WERI-Rb-1 (cell line): ENCODE data around the gene OXCT1.
"Not testable (repeated sequence)": the region's sequence is repeated elsewhere in the genome, so short reads cannot be mapped to it uniquely, and the experiment has no call there.

ENCODE experiments used
- DNase-seq: peaks from one replicate; pipeline ENCODE4 v3.0.0-alpha.2; 2020
- H3K27ac ChIP-seq: fragments of 250-450 bp; sonication (Bioruptor Pico); 2 replicates; pipeline ENCODE4 v1.5.1; 2020; ENCODE audit warnings: mild to moderate bottlenecking, moderate library complexity
- H3K27me3 ChIP-seq: fragments of 250-450 bp; sonication (Bioruptor Pico); 2 replicates; pipeline ENCODE4 v1.5.1; 2021; ENCODE audit warnings: mild to moderate bottlenecking, low read depth, moderate library complexity; ENCODE audit not compliant: insufficient read depth, severe bottlenecking
- H3K36me3 ChIP-seq: fragments of 250-450 bp; sonication (Bioruptor Pico); 2 replicates; pipeline ENCODE4 v1.5.1; 2020; ENCODE audit warnings: mild to moderate bottlenecking, moderate library complexity
- H3K4me3 ChIP-seq: 2 replicates; pipeline ENCODE4 v1.5.1; 2011; ENCODE audit warnings: low read depth, mild to moderate bottlenecking, control low read depth, low read length
- H3K9me3 ChIP-seq: fragments of 250-450 bp; sonication (Bioruptor Pico); 2 replicates; pipeline ENCODE4 v1.5.1; 2021; ENCODE audit warnings: mild to moderate bottlenecking, moderate library complexity; ENCODE audit not compliant: severe bottlenecking
- TF ChIP-seq, protein P1 (sequence below): IDR thresholded peaks from 2 replicates; pipeline ENCODE4 v1.5.1; 2011; ENCODE audit warnings: low read depth, mild to moderate bottlenecking, control low read depth, inconsistent platforms, low read length

The OXCT1 gene

DNA sequence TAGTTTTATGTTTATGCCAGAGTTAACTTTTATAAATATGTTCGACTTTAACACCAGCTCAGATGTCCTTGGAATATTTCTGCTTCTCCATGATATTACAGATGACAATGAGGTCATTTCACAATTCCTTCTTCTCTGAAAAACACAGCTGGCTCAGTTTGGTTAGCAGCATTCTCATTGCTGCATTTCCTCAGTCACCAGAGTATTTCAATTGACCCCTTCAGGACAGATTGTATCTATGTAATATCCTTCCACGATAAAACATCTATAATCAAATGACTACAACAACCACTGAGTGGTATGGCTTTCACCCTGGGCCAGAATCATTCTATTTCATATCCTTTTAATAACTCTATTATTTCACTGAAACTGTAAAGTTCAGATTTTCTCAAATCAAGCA, 148.7 kb downstream of the OXCT1 start:
- TF ChIP-seq, protein P1, sequence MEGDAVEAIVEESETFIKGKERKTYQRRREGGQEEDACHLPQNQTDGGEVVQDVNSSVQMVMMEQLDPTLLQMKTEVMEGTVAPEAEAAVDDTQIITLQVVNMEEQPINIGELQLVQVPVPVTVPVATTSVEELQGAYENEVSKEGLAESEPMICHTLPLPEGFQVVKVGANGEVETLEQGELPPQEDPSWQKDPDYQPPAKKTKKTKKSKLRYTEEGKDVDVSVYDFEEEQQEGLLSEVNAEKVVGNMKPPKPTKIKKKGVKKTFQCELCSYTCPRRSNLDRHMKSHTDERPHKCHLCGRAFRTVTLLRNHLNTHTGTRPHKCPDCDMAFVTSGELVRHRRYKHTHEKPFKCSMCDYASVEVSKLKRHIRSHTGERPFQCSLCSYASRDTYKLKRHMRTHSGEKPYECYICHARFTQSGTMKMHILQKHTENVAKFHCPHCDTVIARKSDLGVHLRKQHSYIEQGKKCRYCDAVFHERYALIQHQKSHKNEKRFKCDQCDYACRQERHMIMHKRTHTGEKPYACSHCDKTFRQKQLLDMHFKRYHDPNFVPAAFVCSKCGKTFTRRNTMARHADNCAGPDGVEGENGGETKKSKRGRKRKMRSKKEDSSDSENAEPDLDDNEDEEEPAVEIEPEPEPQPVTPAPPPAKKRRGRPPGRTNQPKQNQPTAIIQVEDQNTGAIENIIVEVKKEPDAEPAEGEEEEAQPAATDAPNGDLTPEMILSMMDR = no peak
- no peaks in the 10 kb centered on the region for H3K36me3 ChIP-seq
- DNase-seq = no peak
- no peaks in the 10 kb centered on the region for H3K9me3 ChIP-seq
- H3K4me3 ChIP-seq = no peak overlapping the region
- H3K27me3 ChIP-seq = no peaks in the 10 kb centered on the region
- no peak overlapping the region for H3K27ac ChIP-seq

DNA sequence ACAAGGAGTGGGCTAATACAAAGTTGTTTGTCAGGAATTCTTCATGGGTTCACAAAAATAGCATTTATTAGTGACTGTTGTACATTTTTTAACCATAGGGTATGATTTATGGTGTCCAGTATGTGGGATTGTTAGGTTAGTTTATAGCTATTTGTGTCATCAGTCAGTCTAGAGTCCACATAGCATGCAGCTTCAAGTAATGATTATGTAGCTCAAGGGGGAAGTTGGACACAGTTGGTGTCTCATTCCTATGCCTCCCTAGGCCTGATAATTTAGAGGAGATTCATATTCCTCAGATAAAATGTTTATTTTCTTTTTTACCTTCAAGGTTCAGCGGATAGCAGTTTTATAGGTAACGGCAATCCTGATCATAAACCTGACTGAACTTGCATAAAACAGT, 153.8 kb downstream of the OXCT1 start:
- no peaks in the 10 kb centered on the region for H3K27me3 ChIP-seq
- no peak overlapping the region for H3K4me3 ChIP-seq
- no peaks in the 10 kb centered on the region for H3K36me3 ChIP-seq
- TF ChIP-seq, protein P1 = no peak
- no peak overlapping the region for H3K27ac ChIP-seq
- DNase-seq = no peak
- no peaks in the 10 kb centered on the region for H3K9me3 ChIP-seq

DNA sequence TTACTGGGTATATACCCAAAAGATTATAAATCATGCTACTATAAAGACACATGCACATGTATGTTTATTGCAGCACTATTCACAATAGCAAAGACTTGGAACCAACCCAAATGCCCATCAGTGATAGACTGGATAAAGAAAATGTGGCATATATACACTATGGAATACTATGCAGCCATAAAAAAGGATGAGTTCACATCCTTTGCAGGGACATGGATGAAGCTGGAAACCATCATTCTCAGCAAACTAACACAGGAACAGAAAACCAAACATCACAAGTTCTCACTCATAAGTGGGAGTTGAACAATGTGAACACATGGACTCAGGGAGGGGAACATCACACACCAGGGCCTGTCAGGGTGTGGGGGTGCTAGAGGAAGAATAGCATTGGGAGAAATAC, 155.8 kb downstream of the OXCT1 start:
- H3K36me3 ChIP-seq, H3K27me3 ChIP-seq, DNase-seq, H3K27ac ChIP-seq, H3K4me3 ChIP-seq, H3K9me3 ChIP-seq: not testable (repeated sequence)

DNA sequence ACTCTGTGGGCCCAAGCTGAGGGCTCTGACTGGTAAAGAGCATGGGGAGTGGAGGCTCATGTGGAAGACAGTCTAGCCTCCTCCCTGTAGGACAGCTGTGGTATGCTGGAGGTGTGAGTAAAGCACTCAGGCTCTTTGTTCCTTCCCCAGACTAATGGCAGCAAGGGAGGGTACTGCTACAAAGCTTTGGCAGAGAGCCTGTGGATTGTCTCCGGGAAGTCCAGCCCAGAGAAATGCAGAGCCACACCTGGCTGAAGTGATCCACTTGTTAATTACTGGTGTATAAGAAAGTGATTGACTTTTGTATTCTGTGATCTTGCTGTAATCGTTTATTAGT, 161.7 kb downstream of the OXCT1 start:
- Histone ChIP-seq H3K36me3 (no peaks in the 10 kb centered on the region), H3K27ac (no peak overlapping the region), H3K4me3 (no peak overlapping the region), H3K27me3 (no peaks in the 10 kb centered on the region), H3K9me3 (peaks cover 3% of the 10 kb centered on the region)
- TF ChIP-seq, protein P1 = no peak
- DNase-seq = no peak

DNA sequence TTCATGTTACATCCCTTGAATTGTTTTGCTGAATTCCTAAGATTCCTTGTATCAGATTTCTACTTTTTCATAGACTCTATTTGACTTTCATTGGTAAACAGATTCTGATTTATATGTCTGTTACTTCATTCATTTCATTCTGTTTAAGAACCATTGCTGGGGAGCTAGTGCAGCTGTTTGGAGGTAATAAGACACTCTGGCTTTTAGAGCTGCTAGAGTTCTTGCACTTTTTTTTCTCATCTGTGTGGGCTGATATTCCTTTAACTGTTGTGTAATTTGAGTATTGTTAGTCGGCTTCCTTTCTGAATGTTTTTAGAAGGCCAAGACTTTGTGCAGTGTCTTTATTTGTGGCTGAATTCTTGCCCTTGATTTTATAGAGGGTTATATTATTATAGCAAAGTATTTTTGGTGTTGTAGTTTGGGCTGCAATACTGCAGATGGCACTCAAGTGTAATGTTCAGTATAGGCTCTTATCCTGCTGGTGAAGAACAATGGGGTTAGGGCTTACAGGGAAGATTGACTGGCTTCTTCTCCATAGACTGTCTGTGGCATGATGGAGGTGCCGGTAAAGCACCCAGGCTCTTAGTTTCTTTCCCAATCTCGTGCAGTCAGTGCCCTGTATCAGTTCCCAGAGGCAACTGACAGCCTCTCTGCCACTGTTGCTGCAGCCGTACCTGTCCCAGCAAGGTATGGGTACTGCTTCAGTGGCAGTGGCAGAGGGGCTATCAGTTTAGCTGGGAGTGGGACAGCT, 162.2 kb downstream of the OXCT1 start:
- TF ChIP-seq, protein P1 = peak; percentile 46; the same call in 1 of the 2 replicates
- Histone ChIP-seq H3K27me3 (no peaks in the 10 kb centered on the region), H3K27ac (no peak overlapping the region), H3K9me3 (peaks cover 3% of the 10 kb centered on the region), H3K36me3 (no peaks in the 10 kb centered on the region), H3K4me3 (no peak overlapping the region)
- peak; percentile 10 for DNase-seq

DNA sequence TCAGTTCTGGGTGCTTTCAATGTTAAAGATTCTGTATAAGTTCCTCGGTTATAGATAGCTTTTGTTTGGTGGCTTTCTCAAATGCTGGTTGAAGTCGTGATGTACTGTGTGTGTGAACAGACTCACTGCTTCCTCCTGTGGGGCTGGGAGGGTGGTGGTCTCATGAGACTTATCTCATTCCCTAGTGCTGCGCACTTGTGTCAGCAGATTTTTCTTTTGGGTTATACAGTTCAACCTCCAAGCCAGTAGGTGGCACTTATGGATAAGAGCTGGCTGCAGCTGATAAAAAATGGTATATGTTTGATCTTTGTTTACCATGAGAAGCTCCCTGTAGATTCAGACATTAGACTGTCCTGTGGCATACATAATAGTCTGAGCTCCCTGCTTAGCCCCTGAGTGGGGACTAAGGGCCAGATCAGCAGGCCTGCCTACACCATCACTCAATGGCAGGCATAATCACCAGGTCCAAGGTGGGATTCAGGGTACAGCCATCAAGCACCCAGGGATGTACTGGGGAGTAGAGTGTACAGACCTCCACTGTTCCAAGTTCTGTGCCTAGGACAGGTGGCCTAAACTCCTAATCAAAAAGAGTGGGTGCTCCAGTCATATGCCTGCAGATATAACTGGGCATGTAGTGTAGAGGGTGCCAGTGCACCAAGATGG, 174.2 kb downstream of the OXCT1 start:
- DNase-seq = peak; percentile 16
- Histone ChIP-seq H3K27me3 (no peaks in the 10 kb centered on the region), H3K36me3 (no peaks in the 10 kb centered on the region), H3K4me3 (no peak overlapping the region), H3K9me3 (no peaks in the 10 kb centered on the region), H3K27ac (no peak overlapping the region)
- TF ChIP-seq, protein P1 = peak; percentile 37; the same call in 1 of the 2 replicates
